Endothelial cell of umbilical vein (primary cell): ENCODE data around the gene ASS1.

Source experiments
- EZH2 ChIP-seq: IDR thresholded peaks from 2 replicates; pipeline ENCODE4 v1.6.1; 2012; ENCODE audit warnings: borderline replicate concordance, low read depth, mild to moderate bottlenecking, moderate library complexity, low read length, inconsistent platforms; ENCODE audit not compliant: severe bottlenecking
- FOS ChIP-seq: IDR thresholded peaks from 2 replicates; pipeline ENCODE4 v1.6.1; 2011; ENCODE audit warnings: mild to moderate bottlenecking, low read length, moderate library complexity, borderline replicate concordance; ENCODE audit not compliant: insufficient read depth
- JUN ChIP-seq: IDR thresholded peaks from 2 replicates; pipeline ENCODE4 v1.6.1; 2011; ENCODE audit warnings: borderline replicate concordance, low read depth; ENCODE audit not compliant: insufficient read length, insufficient read depth
- MYC ChIP-seq: IDR thresholded peaks from one replicate; pipeline ENCODE4 v1.6.1; 2011; ENCODE audit warnings: mild to moderate bottlenecking, low read depth, low read length
- POLR2A ChIP-seq: IDR thresholded peaks from 2 replicates; pipeline ENCODE4 v1.6.1; 2012; ENCODE audit warnings: low read depth, mild to moderate bottlenecking, control low read depth, low read length
- POLR2AphosphoS5 ChIP-seq: IDR thresholded peaks from 2 replicates; pipeline ENCODE4 v1.6.1; 2012; ENCODE audit warnings: low read depth, mild to moderate bottlenecking, control low read depth, low read length, moderate library complexity; ENCODE audit not compliant: insufficient read depth
- TF ChIP-seq, protein P1 (sequence below), 2 donors: IDR thresholded peaks; 1 replicate in 1 of 2; 2 replicates in 1 of 2; pipeline ENCODE4 v1.5.1; 2011; ENCODE audit warnings: low read length in 2 of 2, mild to moderate bottlenecking in 2 of 2, moderate library complexity in 2 of 2, control low read depth in 1 of 2, inconsistent platforms in 1 of 2, low read depth in 1 of 2; ENCODE audit not compliant: insufficient read depth in 1 of 2; ENCODE audit errors: extremely low read depth in 1 of 2

DNA sequence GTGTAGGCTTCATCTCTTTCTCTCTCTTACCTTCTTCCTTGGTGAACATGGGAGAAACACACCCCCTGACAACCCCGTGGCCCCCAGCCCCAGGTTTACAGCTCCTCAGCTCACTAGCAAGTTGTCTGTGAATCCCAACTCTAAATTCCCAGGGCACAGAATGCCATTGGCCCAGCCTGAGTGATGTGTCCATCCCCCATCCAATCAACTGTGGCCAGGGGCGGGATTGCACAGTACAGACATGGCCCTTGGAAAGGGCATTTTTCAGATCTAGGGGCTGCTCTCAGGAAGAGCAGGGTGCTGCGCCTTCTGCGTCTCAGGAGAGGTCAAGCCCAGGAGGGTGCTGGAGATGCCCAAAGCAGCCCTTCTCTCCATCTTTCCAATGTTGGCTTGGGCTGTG is 48.2 kb upstream of the ASS1 start:
- TF ChIP-seq EZH2 (no peak), POLR2A (no peak), JUN (no peak), POLR2AphosphoS5 (no peak), FOS (no peak), MYC (no peak)
- TF ChIP-seq, protein P1, sequence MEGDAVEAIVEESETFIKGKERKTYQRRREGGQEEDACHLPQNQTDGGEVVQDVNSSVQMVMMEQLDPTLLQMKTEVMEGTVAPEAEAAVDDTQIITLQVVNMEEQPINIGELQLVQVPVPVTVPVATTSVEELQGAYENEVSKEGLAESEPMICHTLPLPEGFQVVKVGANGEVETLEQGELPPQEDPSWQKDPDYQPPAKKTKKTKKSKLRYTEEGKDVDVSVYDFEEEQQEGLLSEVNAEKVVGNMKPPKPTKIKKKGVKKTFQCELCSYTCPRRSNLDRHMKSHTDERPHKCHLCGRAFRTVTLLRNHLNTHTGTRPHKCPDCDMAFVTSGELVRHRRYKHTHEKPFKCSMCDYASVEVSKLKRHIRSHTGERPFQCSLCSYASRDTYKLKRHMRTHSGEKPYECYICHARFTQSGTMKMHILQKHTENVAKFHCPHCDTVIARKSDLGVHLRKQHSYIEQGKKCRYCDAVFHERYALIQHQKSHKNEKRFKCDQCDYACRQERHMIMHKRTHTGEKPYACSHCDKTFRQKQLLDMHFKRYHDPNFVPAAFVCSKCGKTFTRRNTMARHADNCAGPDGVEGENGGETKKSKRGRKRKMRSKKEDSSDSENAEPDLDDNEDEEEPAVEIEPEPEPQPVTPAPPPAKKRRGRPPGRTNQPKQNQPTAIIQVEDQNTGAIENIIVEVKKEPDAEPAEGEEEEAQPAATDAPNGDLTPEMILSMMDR (IDR thresholded peaks at IDR 0.05; ENCODE audit: extremely low read depth in 1 of 2, insufficient read depth in 1 of 2, low read depth in 1 of 2, low read length in 2 of 2), result no peak
